Activated gamma-delta T cell (primary cell): Measurements from ENCODE around the gene PPT1.
"Not testable (repeated sequence)": the region's sequence is repeated elsewhere in the genome, so short reads cannot be mapped to it uniquely, and the experiment has no call there.

Experiments
- DNase-seq: peaks from one replicate; lab custom pipeline; 2025; lab: John Stamatoyannopoulos, UW

The PPT1 gene

GRCh38 chr1:40057310-40058030 is 39.6 kb downstream of the PPT1 start:
- no peak for DNase-seq

DNA sequence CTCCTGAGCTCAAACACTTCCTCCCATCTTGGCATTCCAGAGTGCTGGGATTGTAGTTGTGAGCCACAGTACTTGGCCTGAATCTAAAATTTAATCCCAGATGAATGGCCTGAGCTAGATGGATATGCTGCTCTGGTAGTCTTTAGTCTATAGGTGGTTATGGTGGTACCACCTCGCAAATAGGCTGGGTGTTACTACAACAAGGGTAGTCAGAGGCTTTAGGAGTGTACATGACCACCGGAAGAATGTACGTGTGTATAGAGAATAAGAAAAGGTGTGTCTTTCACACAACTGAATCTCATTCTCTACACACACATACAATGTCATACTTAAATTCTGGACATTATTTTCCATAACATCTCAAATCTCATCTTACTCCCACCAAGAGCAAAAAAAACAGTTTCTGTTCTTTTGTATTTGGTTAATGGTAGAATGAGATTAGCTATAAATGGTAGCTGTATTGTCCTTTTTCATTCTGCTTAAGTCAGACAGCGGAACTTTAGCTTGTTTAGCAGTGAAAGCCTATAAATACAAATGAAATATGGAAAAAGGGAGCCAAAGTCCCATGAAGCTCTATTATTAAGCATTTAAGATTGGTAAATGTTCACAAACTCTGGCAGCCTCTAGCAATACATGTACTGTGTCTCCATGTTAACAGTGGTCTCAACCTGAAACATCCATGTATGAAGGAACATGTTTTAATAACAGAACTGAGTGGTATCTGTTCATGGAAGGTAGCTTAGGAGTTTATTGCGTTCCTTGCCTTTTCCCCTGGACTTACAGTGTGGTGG is 40.3 kb downstream of the PPT1 start:
- DNase-seq: no peak

- no peak for DNase-seq
Observed at GRCh38 chr1:40053138-40053887, 43.7 kb downstream of the PPT1 start.

DNA sequence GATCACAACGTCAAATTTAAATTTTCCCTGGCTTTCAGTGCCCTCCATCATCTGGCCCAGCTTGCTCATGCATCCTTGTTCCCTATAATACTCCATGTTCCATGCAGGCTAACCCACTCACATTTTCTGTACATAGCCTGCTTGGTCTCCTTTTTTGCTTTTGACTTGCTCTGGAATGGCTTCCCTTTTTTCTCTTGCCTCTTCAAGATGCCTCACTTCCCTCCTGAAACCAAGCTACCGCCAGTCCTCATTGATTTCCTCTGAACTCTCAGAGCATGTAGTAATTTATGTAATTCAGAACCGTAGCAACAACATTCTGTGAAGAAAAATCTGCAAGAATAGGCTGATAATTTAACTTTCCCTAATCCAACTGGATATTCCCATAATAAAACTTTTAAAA is 46.2 kb downstream of the PPT1 start:
- no peak for DNase-seq

DNA sequence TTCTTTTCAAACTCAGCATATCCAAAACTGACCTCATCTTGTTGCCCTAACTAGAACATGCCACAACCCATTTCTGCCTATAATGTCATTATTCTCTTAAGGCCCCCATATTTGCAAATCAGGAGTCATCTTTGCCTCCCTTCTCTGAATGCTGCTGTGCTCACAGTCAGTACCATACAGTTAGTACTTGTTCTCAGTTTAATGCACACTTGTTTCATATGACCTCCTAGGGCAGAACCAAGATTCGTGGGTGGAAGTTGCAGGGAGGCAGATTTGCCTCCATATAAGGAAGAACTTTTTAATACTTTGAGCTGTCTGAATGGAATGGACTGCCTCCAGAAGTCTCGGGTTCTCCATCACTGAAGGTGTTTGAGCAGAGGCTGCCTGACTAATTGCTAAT is 47.3 kb downstream of the PPT1 start:
- DNase-seq: no peak

DNA sequence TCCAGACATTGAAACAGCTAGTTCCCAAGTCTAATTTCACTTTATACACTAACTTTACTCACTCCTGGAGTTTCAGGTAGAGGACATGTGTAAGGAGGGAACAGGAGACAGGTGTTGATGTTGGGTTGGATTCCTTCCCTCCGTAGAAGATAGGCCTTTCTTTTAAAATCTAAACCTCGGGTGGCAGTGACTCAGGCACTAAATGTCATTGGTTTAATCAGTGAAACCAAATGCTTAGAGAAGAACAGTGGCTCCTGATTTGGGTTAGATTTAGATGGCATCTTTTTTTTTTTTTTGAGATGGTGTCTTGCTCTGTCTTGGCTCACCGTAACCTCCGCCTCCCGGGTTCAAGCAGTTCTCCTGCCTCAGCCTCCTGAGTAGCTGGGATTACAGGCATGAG is 49.3 kb downstream of the PPT1 start:
- DNase-seq: no peak

GRCh38 chr1:40047276-40047675 is 49.8 kb downstream of the PPT1 start:
- no peak for DNase-seq

DNA sequence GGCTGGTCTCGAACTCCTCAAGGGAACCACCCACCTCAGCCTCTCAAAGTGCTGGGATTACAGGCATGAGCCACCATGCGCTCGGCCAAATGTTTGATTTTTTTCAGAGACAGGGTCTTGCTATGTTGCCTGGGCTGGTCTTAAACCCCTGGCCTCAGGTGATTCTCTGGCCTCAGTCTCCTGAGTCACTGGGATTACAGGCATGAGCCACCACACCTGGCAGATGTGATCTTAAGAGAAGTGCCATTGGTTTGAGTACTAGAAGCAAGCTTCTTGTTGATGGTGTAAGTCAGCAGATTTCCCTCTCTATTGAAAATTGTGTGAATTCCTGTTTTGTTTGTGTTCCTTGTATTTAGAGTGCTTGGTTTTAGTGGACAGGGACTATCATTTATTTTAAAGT is 51.3 kb downstream of the PPT1 start:
- DNase-seq: no peak

DNA sequence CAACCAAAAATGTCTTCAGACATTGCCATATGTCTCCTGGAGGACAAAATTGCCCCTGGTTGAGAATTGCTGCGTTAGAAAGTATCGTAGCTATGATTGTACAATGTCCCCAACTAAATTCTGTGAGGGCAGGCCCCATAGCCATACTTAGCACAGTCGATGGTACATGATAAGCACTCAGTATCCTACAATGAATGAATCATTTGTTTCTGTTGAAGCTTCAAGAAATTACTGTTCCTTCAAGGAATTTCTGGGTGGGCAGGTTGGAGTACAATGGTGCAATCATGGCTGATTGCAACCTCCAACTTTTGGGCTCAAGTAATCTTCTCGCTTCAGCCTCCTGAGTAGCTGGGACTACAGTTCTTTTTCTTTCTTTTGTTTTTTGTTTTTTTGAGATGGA is 51.9 kb downstream of the PPT1 start:
- no peak for DNase-seq

DNA sequence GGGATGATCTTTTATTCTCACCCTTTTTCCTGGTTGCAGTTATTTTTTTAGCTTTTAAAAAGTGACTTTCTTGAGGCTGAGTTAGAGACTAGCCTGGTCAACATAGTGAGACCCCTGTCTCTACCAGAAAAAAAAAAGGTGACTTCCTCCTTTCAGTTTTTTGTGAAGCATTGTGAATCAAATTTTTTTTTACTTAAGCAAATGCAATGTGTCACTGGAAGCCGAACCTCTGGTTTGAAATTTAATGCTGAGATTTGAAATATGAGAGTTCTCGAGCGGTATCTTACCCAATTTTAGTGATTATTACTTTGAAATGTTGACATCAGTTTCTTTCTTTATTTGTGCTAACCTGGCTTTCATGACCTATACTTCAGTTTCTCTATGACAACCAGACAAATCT is 52.9 kb downstream of the PPT1 start:
- DNase-seq: no peak

GRCh38 chr1:40042341-40042740 is 54.7 kb downstream of the PPT1 start:
- DNase-seq: no peak

- no peak for DNase-seq
Observed at GRCh38 chr1:40041466-40041838, 55.6 kb downstream of the PPT1 start.

DNA sequence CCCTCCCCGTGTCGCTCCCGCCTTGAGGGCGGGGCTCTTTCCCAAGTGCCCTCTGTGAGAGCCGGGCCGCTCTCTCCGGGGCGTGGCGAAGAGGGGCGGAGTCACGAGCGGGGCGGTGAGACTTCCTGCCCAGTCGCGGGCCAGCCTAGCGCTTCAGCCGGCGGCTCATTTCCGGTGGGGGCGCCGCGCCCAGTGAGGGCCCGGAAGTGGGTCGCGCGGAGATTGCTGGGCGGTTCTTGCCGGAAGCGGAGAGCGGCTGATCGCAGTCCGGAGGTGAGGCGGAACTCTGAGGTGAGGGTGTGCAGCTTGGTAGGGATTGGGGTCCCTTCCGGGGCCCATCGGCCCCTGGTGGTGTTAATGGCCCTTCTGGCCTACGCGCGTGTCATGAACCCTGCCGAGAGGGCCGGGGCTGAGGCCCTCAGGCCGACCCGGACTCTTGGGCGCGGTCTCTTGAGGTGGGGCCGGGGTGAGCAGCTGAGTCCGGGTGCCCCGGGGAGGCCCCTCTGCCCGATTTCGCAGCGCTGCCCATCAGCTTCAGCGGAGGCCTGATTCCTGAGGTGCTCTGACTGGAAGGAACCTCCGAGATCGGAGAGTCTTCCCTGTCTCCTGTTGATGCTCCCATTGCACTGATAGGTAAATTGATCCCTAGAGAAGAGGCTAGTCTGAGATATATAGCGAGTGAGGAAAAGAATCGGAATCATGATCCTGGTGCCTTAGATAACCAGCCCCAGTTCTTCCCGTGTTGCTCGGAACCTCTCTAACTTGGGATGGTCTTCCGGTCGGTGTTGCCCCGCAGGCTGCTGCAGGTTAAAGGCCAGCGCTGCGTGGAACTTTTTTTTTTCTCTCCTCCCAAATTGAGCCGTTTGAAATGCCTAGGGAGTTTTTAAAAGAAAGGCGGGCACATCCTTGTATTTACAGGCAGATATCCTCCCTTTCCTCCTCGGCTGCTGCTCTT is 56.3 kb downstream of the PPT1 start, which contains the start of gene CAP1:
Gene CAP1, plus strand, starts transcription at position 219 of the 955 bp plus-strand sequence. CDS start 18,618 bp downstream, outside the sequence.
- DNase-seq: peak; percentile 100

GRCh38 chr1:40039757-40040510 is 57.1 kb downstream of the PPT1 start:
- DNase-seq: peak; percentile 53

DNA sequence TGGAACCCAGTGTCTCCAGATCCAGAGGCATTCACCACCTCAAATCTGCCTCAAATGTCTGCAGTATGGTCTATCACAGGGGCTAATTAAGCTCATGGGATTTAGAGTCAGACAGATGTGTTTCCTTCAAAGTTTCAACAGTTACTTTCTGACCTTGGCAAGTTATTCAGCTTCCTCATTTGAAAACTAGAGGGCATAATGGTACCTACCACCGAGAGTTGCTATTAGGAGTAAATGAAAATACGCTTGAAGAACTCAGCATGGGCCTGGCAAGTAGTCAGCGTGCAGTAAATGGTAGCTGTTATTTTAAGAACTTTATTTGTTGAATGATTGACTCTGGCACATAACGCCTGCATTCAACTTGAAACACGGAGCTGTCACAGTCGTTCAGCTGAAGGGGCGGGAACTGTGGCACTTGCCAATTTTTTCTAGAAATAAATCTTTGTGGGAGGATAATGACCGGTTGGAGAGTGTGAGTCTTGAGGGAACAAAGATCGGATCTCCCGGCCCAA is 57.8 kb downstream of the PPT1 start:
- no peak for DNase-seq

DNA sequence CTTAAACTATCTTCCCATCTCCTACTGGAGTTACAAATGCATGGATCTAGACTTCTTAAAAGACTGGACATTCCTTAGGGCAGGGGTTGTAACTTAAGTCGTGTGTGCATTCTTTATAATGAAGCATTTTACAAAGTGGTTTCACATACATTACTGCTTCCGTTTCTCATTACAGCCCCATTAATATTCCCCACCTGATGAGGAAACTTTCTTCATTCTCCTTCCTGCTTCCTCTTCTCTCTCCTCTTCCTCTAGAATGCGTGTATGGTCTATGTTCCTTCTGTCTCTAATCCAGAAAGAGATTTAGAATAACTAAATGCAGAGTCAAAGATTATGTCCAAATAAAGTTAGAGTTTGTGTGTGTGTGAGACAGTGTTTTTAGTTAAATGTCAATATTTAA is 58.4 kb downstream of the PPT1 start:
- DNase-seq: no peak

GRCh38 chr1:40037254-40037653 is 59.8 kb downstream of the PPT1 start:
- not testable (repeated sequence) for DNase-seq

DNA sequence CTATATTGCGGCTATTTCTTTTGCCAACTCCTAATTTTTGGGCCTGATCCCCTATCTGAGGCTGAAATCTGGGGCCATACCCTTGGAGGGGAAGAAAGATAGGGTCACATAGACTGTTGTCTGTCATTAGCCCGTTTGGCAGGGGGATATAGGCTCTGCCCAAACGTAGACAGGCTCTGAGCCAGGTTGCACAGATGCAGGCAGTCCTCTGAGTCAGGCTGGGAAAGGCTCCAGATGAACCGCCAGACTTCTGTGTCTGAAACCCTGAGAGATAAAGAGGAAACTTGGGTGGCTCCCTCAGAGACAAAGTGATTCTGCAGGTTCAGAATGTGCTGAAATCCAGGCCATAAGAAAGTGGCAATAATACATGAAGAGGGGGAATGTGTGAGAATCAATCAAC is 60.5 kb downstream of the PPT1 start:
- no peak for DNase-seq

DNA sequence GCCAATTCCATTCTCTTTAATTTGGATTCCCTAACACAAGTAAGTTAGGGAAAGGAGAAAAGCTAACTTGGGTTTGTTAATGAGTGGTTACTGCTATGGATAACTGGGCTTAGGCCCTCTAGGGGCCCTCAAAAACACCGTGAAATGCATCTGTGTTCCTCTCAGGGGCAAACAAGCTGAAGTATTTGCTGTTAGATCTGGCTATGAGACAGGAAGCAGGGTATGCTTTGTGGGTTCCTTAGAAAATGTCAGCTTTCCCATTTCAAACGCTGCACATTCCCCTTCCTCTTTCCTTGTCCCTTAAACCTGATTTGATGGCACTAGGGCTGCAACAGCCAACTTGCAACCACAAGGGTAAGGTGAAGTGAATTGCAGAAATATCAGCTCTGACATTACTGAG is 62.2 kb downstream of the PPT1 start:
- no peak for DNase-seq

GRCh38 chr1:40032240-40032891 is 64.7 kb downstream of the PPT1 start:
- no peak for DNase-seq
